OCI-LY1 (cell line): ENCODE data around the gene CPD.

Source experiments
- CTCF ChIP-seq: fragments of 200-600 bp; sonication (generic), shearing (Covaris generic); IDR thresholded peaks from 2 replicates; pipeline ENCODE4 v1.5.1; 2017; ENCODE audit warnings: mild to moderate bottlenecking, antibody characterized with exemption, low read length, moderate library complexity, mixed read lengths
- EZH2 ChIP-seq: fragments of 200-600 bp; sonication (generic), shearing (Covaris generic); IDR thresholded peaks from 2 replicates; pipeline ENCODE4 v1.8.0; 2017; ENCODE audit warnings: borderline replicate concordance, mixed run types, mild to moderate bottlenecking, antibody characterized with exemption, low read length, moderate library complexity, mixed read lengths

- TF ChIP-seq CTCF (no peak), EZH2 (no peak)
These were observed 24.0 kb upstream of the CPD start for GRCh38 chr17:30354701-30355100.
